Measurements from ENCODE around the gene SHISAL1. TPM values are rescaled to one million over a fixed set of nuclear protein-coding genes. Genes with fewer than 3 reads are reported as not detected.

Gene SHISAL1
- total and polyA plus RNA-seq, 11 donors, result 0.32 to 1.5 (median 0.85) TPM

- Histone ChIP-seq H3K27me3 (peaks cover 0 to 7% (median 0%) of the 10 kb centered on the region in 9 donors), H3K4me1 (no peaks in the 10 kb centered on the region), H3K9me3 (no peaks in the 10 kb centered on the region), H3K36me3 (no peaks in the 10 kb centered on the region), H3K4me3 (no peak overlapping the region), H3K27ac (no peak overlapping the region)
- ATAC-seq, result no peak
- intact Hi-C loops (cut with DNase I), result no loop called here
- no peak for DNase-seq
- TF ChIP-seq POLR2A (IDR thresholded peaks at IDR 0.05), result no peak
- no peak for TF ChIP-seq CTCF (IDR thresholded peaks at IDR 0.05)
- 76 to 90% (median 88%) methylated on average over 8 to 9 of the region's 9 CpGs for WGBS, 4 donors
These were observed 32.0 kb downstream of the SHISAL1 start for GRCh38 chr22:44280665-44281188.

DNA sequence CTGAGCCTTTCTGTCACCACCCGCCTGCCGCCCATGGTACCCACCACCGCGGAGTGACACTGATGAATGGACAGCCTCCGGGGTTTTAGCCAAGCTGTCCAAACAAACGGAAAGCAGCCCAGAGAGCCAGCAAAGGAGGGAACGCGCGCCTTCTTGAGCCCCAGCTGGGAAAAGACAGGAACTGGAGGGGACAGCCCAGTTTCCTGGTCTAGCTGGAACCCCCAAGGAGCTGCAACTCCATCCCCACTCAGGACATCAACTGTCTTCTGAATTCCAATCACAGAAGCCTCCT lies 33.7 kb downstream of the SHISAL1 start:
- 32 to 45% (median 38%) methylated on average over 9 of the region's 9 CpGs for WGBS, 4 donors
- H3K27ac ChIP-seq, result no peak overlapping the region
- intact Hi-C loops (cut with DNase I), result no loop called here
- H3K4me1 ChIP-seq, result no peaks in the 10 kb centered on the region
- no peaks in the 10 kb centered on the region for H3K36me3 ChIP-seq
- peaks cover 0 to 3% (median 0%) of the 10 kb centered on the region in 9 donors for H3K27me3 ChIP-seq
- ATAC-seq, result no peak
- no peak overlapping the region for H3K4me3 ChIP-seq
- no peak for DNase-seq
- no peaks in the 10 kb centered on the region for H3K9me3 ChIP-seq
- TF ChIP-seq POLR2A (IDR thresholded peaks at IDR 0.05), result no peak
- TF ChIP-seq CTCF (IDR thresholded peaks at IDR 0.05), result no peak

- H3K27me3 ChIP-seq, result peaks cover 0 to 3% (median 0%) of the 10 kb centered on the region in 9 donors
- ATAC-seq, result no peak
- no peaks in the 10 kb centered on the region for H3K9me3 ChIP-seq
- intact Hi-C loops (cut with DNase I), result no loop called here
- no peak overlapping the region for H3K27ac ChIP-seq
- no peak for DNase-seq
- 77 to 83% (median 79%) methylated on average over 14 to 17 of the region's 17 CpGs for WGBS, 4 donors
- no peaks in the 10 kb centered on the region for H3K4me1 ChIP-seq
- no peaks in the 10 kb centered on the region for H3K36me3 ChIP-seq
- TF ChIP-seq CTCF (IDR thresholded peaks at IDR 0.05), result no peak
- TF ChIP-seq POLR2A (IDR thresholded peaks at IDR 0.05), result no peak
- no peak overlapping the region for H3K4me3 ChIP-seq
These were observed 34.3 kb downstream of the SHISAL1 start for GRCh38 chr22:44278243-44279068.

- WGBS, 4 donors, result 86 to 92% (median 88%) methylated on average over 11 to 13 of the region's 13 CpGs
- DNase-seq (no peak), ATAC-seq (no peak)
- no peak for TF ChIP-seq POLR2A (IDR thresholded peaks at IDR 0.05)
- no peak for TF ChIP-seq CTCF (IDR thresholded peaks at IDR 0.05)
- H3K27ac ChIP-seq, result no peak overlapping the region
- H3K9me3 ChIP-seq, result no peaks in the 10 kb centered on the region
- H3K36me3 ChIP-seq, result no peaks in the 10 kb centered on the region
- no peaks in the 10 kb centered on the region for H3K4me1 ChIP-seq
- no peak overlapping the region for H3K4me3 ChIP-seq
- intact Hi-C loops (cut with DNase I), result no loop called here
- peaks cover 0 to 4% (median 0%) of the 10 kb centered on the region in 9 donors for H3K27me3 ChIP-seq
These were observed 35.2 kb downstream of the SHISAL1 start for GRCh38 chr22:44277386-44278135.
